ENCODE results near the gene MYO10.
"Not testable (repeated sequence)": the region's sequence is repeated elsewhere in the genome, so short reads cannot be mapped to it uniquely, and the experiment has no call there.

Gene MYO10

DNA sequence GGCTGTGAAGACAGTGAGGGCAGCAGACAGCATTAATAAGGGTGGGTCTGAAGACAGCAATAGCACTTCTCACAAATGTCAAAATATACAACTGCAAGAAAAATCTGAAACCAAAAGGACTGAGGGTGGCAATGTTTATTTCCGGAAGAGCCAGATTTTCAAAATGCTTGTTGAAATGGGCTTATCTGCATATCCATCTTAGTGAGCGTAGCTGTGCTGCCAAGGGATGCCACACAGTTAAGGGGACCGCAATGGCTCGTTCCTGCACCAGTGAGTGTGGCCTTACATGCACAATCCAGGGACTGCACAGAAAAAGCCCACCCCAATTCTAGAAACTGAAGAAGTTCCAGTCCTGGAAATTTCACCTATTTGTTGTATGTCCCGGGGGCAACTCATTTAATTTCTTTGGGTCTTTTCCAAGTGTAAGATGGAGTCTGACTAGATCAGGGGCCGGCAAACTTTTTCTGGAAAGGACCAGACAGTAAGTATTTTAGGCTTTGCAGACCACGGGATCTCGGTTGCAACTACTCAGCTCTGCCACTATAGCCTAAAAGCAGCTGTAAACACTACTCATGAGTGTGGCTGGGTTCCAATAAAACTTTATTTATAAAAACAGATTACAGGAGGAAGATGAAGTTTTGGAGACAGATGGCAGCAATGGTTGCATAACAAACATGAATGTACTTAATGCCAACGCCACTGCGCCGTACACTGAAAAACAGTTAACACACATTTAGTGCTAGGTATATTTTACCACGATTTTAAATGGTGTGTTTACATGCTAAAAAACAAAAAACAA lies 154.1 kb downstream of the MYO10 start:
- DNase-seq (ENCODE audit: low read depth): no peak

GRCh38 chr5:16780325-16780724 lies 155.8 kb downstream of the MYO10 start:
- no peak for DNase-seq (ENCODE audit: low read depth)

- no peak for DNase-seq (ENCODE audit: low read depth)
These were observed 158.7 kb downstream of the MYO10 start for GRCh38 chr5:16777432-16777831.

- DNase-seq (ENCODE audit: low read depth): no peak
These were observed 159.4 kb downstream of the MYO10 start for GRCh38 chr5:16776611-16777251.

DNA sequence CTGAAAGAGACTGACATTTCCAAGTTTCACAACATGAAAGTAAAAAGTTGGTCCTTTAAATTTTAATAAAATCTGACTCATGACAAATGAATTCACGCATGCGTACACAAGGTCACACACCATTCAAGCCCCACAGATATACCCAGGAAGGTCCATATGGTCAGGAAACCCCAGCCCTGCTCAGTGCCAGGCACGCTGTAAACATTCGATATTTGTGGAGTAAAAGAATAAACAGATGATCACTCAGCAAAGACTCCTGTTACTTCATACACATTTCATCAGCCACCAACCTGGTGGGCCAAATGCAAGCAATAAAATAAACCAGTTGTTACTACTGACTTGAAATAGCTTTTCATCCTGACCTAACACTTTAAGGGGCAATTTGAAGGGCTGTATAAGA lies 161.3 kb downstream of the MYO10 start:
- no peak for DNase-seq (ENCODE audit: low read depth)

DNA sequence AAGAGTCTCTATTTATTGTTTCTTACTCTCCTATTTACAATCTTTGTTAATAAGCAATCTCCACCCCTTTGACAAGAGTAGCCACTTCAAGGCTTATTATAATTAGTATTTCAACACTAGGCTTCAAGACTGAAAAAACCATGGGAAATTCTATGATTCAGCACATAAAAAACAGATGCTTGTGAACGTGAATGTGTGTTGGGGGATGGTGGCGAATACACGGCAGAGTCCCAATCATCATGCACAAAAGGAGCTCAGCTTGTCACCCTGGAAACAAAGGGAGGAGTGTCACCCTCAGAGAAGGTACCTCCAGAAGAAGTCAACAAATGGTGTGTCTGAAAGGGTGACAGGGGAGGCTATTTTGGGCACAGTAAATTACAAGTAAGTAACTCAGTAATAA lies 162.1 kb downstream of the MYO10 start:
- DNase-seq (ENCODE audit: low read depth): no peak

- no peak for DNase-seq (ENCODE audit: low read depth)
These were observed 163.5 kb downstream of the MYO10 start for GRCh38 chr5:16772556-16772955.

- DNase-seq (ENCODE audit: low read depth): no peak
These were observed 167.9 kb downstream of the MYO10 start for GRCh38 chr5:16768184-16768583.

DNA sequence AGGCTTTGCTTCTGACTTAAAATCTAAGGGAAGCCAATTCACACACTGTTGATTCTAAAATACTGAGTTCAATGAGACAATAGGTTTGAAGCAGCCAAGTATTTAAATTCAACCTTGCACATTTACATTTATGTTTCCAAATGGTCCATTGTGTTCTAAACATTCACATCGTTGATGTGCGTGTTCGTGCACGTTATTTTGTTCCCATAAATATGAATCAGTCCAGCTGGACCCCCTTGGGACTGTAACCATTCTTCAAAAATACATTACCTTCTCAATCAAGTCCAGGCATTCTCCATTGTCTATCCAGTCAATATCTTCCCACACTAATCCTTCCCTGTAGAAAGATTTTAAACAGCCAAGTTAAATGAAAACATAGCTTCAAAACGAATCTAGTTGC lies 172.9 kb downstream of the MYO10 start:
- no peak for DNase-seq (ENCODE audit: low read depth)

DNA sequence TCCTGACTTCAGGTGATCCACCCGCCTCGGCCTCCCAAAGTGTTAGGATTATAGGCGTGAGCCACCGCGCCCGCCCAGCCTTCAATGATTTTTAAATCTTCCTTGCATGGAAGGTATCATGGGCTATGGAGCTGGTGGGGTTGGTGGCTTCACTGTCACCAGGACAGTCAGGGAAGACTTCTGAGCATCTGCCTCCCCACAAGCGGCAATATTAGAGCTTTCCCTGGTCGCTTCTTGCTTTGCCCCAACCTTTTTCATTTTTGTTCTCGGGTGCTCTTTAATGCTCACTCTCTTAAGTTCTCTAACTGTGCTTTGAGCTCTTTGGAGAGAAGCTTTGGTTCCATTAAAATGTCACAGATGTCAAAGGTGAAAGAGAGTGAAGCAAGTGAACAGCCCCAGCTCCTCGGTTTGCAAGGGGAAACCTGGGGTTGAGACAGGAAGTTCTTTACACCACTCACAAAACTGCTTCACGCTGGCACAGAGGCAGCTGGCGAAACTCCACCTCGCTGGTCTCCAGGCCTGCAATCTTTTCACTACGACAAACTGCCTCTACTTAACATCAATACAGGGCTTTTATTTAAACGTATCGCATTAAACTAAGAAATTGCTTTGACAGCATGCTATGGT lies 176.8 kb downstream of the MYO10 start:
- no peak for DNase-seq (ENCODE audit: low read depth)

- no peak for DNase-seq (ENCODE audit: low read depth)
These were observed 178.0 kb downstream of the MYO10 start for GRCh38 chr5:16757989-16758501.

GRCh38 chr5:16757577-16757976 lies 178.5 kb downstream of the MYO10 start:
- DNase-seq (ENCODE audit: low read depth): not testable (repeated sequence)

GRCh38 chr5:16757146-16757545 lies 178.9 kb downstream of the MYO10 start:
- DNase-seq (ENCODE audit: low read depth): no peak

DNA sequence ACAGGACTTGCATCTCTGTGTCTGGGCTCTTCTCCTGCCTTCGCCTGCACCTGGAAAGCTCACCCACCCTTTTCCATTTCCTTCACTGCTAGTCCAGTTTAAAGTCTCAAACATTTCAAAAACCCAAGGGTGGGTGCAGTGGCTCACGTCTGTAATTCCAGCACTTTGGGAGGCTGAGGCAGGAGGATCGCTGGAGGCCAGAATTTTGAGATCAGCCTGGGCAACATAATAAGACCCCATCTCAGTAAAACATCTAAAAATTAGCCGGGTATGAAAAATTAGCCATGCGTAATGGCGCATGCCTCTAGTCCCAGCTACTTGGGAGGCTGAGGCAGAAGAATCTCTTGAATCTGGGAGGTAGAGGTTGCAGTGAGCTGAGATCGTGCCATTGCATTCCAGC lies 179.4 kb downstream of the MYO10 start:
- no peak for DNase-seq (ENCODE audit: low read depth)

- no peak for DNase-seq (ENCODE audit: low read depth)
These were observed 180.4 kb downstream of the MYO10 start for GRCh38 chr5:16755641-16756040.

- DNase-seq (ENCODE audit: low read depth): no peak
These were observed 181.5 kb downstream of the MYO10 start for GRCh38 chr5:16754601-16755000.

- no peak for DNase-seq (ENCODE audit: low read depth)
These were observed 182.0 kb downstream of the MYO10 start for GRCh38 chr5:16754086-16754485.

DNA sequence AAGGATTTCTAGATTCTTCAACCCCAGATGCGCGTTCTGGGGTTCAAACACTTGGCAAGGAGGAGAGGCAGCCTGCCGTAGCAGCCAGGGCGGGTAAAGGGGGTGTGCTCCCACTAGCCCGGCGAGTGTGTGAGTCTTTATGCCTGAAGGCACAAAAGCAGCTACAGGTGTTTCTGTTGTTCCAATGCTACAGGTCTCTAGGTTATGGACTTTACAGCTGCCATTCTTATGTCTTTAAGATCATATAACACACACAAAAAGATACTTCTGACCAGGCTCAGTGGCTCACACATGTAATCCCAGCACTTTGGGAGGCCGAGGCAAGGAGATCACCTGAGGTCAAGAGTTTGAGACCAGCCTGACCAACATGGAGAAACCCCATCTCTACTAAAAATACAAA lies 185.6 kb downstream of the MYO10 start:
- no peak for DNase-seq (ENCODE audit: low read depth)

DNA sequence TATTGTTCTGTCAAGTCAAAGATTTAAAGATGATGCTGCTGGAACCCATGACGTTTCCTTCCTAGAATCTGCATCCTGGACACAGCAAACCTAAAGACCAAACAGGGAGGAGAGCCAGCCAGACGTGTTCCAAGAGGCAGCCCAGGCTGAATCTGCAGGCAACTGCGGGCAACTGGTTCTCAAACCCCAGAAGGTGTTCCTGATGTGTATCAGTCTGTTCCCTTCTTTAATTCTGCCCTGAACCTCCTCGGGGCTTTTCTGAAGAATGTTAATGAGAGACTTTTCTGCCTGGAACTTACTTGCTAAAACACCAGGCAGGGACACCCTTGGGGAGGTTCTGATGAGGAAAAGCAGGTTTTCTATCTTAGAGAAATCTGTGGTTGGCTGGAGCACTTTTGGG lies 186.5 kb downstream of the MYO10 start:
- no peak for DNase-seq (ENCODE audit: low read depth)

DNA sequence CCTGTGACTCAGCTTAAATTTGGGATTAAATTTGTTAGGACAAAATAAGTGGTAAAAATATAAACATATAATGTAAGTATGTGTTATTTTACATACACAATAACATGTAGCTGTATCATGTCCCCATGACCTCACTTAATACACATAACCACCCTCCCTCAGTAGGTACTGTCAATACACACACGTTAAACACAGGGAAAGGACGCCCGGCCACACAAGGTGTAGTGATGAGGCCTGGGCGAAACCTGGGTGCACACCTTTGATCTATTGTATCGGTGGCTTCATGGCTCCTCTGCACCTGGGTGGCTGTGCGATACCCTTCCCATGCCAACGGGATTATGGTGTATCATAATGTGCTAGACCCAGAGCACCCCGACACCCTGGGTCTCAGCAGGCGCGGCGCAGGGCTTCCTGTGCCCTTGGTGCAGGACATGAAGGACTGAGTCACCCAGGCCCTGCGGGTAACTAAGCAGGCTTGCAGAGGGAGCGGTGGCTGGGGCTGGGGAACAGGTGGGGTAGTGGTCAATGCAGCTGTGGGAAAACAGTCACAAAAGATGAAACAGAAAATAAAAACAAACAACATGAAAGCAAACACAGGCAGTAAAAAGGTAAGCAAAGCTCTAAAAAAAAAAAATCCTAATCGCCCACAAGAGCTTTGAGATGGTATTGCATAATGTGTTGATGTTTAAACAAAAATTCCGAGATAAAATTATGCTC lies 191.8 kb downstream of the MYO10 start:
- no peak for DNase-seq (ENCODE audit: low read depth)

DNA sequence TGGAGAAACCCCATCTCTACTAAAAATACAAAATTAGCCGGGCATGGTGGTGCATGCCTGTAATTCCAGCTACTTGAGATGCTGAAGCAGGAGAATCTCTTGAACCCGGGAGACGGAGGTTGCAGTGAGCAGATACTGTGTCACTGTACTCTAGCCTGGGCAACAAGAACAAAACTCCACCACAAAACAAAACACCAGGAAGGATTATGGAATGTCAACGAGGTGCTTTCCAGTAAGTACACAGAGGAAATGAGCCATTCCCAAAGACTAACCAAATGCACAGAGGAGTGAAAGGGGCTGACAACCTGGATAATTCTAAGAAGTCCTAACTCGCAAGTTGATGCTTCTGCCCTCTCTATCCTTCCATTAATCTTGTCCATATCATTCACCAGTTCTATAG lies 193.2 kb downstream of the MYO10 start:
- no peak for DNase-seq (ENCODE audit: low read depth)

GRCh38 chr5:16740811-16741392 lies 195.2 kb downstream of the MYO10 start:
- no peak for DNase-seq (ENCODE audit: low read depth)

Measured in T-helper 22 cell (primary cell).